HG03060 (cell line): ENCODE data around the gene AMOTL2.

Source experiments
- ATAC-seq: cut with Tn5 transposase; IDR thresholded peaks from one replicate; pipeline ENCODE4 v1.9.1; 2021; ENCODE audit warnings: low read depth, moderate number of reproducible peaks; ENCODE audit not compliant: unreplicated experiment

AMOTL2 gene

GRCh38 chr3:134374105-134374790 is at the start of gene AMOTL2:
AMOTL2 (minus strand) TSS chr3:134374447; CDS start chr3:134371433, 3,014 bp downstream.
- no peak for ATAC-seq

DNA sequence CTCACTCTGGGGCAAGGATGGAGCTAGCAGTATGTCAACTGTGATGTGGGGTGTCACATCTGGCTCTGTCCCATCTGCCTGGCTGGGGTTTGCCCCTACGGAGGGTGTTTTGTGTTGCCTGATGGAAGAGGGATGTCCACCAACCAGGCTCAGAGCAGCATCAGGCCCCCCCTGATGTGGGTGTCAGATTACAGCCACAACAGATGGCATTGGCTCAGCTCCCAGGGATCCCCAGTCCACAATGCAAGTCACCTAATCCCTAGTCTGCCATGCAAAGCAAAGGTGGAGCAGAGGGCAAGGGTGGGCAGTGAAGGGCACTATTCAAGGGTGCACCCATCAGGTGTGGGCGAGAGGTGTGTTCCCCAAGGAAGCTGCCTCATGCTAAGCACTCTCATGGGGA is 48.9 kb upstream of the AMOTL2 start:
- ATAC-seq = no peak

DNA sequence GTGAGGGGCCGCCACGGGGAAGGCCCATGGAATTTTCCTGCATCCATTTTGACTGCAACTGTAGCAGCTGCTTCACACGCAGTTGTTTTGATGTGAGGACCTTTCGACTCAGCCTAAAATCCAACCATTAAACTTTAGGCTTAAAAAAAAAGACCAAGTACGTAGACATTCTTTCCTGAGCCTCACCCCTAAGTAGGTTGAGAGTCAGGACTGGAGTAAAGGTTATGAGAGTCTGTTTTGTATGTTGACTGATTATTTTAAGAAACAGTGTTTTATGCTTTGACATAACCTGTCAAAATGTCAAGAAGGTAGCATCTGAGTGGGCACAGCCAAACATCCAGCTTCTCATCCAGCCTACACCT is 45.7 kb upstream of the AMOTL2 start:
- ATAC-seq = no peak

DNA sequence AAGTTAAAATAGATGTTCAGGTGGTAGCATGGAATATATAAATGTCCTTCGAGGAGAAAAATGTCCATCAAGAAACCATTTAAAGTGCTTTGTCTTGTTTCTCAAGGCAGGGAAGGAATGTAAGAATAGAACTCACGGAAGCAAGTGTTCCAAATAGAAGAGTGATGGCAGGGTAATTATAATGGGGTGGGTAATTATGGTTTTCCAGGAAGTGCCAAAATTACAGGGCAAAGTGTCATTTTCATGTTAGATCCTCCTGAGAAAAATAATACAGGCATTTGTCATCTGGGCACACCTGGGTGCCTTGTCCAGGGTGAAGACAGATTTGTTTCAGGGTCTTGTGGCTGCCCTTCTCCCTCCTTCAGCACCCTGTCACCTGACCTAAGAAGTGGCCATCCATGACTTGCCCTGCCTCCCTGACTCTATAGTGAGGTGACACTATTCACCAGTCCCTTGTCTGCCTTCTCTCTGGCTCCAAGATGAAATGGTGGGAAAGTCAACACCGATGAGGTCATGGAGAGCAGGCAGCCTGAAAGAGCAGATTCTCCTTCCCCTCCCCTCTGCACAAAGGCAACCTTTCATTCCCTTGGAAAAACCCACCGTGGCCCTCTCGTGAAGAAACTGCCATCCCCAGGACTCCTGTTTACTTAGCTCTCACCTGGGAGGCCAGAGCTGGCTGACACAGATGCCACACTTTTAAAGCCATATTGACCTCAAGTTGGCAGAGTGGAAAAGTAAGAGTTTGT is 45.1 kb upstream of the AMOTL2 start:
- ATAC-seq = no peak

DNA sequence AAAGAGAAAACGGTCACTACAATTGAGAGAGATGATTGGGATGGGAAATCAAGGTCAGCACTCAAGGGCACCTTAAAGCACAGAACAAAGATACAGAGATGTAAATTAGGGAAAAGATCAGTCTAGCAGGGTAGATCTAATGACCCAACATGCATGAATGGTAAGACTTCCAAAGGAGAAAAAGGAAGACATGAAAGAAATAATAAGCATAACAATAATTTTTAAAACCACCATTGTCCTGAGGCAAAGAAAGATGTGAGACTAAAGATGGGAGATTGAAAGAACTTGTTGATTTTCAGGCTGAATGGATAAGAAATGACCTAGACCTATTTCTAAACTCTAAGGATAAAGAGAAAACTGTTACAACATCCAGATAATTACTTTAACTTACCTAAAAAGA is 34.8 kb upstream of the AMOTL2 start:
- no peak for ATAC-seq

- ATAC-seq = no peak
Observed at GRCh38 chr3:134407239-134407625, 33.0 kb upstream of the AMOTL2 start.

GRCh38 chr3:134406331-134407238 is 32.3 kb upstream of the AMOTL2 start:
- ATAC-seq = no peak

DNA sequence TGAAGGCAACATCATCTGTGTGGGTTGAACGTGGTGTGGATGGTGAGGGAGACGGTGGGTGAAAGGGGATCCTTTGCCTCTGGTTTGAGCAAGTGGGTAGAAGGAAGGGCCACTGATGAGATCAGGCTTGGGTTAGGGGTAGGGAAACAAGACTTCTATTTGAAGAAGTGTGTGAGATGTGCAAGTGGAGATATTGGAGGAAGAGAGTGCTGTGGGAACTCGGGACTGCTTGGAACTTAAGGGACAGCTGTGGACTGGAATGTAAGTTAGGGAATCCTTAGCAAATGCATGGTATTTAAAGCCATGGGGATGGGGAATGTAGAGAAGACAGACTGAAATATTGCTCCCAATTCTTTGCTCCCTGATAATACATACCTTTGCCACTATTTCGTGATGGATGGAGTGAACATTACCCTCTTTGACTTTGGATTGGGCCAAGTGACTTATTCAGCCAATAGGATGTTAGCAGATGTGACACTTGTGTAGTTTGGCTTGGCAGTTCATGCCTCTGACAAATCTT is 30.2 kb upstream of the AMOTL2 start:
- no peak for ATAC-seq

DNA sequence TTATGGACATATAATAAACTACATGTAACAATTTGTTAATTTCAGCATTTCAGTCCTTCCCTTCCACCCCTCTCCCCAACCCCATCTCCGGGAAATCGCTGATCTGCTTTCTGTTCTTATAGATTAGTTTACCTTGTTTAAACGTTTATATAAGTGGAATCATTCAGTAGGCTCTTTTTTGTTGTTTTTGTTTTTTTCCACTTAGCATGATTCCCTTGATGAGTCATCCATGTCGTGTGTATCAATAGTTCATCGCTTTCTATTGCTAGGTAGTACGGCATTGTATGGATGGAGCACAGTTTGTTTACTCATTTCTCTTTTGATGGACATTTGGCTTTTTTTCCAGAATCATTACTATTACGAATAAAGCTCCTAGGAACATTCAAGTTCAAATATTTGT is 23.5 kb upstream of the AMOTL2 start:
- ATAC-seq = no peak

GRCh38 chr3:134395103-134395502 is 20.9 kb upstream of the AMOTL2 start:
- no peak for ATAC-seq

- ATAC-seq = no peak
Observed at GRCh38 chr3:134394380-134394779, 20.1 kb upstream of the AMOTL2 start.

DNA sequence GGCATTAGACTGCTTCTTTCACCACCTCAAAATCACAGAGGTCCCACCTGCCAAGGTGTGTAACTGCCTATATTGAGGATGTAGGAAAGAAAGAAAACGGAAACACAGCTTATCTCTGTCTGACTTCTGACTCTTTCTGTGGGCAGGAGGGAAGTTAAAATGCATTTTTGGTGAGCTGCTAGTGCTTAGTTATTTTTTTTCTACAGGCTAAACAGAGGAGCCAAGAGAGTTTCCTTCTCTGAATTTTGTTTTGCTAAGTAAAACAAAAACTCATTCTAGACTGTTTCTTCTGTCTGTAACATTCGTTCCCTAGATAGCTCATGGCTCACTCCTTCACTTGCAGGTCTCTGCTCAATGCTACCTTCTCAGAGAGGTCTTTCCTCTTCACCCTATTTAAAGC is 18.8 kb upstream of the AMOTL2 start:
- no peak for ATAC-seq

DNA sequence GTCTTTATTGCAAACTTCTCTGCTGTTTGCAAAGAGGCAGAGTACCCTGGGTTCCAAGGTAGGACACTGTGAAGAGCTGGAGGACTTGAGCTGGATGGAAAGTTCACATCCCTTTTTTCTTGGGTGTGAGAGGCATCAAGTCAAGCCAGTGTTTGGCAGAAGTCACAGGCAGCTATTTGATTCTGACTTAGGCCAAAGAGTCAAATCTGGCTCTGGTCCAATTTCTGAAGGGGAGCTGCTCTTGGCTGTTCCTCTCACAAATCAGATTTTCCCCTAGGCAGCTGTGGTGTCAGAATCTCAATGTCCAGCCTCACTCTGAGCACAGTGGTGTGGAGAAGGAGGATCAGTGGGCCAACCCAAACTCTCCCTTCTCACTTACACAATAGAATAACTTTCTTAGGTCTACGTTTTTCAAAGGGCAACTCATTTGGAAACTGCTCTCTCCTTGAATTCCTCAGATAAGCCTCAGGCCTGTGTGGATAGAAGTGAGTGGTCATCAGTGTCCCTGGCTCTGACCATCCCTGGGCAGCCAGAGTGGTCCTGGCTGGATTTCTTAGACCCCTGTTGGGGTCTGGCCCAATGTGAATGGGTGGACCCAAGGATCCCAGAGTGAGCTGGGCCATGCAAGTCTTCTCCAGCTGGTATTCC is 18.2 kb upstream of the AMOTL2 start:
- ATAC-seq = no peak

GRCh38 chr3:134389865-134390264 is 15.6 kb upstream of the AMOTL2 start:
- ATAC-seq = no peak

- ATAC-seq = no peak
Observed at GRCh38 chr3:134388788-134389485, 14.7 kb upstream of the AMOTL2 start.

DNA sequence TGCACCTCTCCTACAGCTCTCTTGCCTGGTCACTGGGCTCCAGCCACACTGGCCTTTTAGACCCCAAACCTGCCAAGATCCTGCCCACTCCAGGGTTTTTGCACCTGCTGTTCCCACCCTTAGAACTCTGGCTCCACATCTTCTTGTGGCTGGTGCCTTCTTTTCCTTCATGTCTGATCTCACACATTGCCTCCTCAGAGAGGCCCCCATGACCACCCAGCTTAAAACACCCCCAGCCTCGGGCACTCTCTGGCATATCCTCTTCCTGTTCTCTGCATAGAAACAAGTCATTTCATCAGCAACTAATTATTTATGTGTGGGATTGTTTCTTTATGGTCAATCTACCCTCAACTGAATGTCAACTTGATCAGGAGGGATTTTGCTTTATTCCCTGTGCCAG is 14.0 kb upstream of the AMOTL2 start:
- no peak for ATAC-seq

DNA sequence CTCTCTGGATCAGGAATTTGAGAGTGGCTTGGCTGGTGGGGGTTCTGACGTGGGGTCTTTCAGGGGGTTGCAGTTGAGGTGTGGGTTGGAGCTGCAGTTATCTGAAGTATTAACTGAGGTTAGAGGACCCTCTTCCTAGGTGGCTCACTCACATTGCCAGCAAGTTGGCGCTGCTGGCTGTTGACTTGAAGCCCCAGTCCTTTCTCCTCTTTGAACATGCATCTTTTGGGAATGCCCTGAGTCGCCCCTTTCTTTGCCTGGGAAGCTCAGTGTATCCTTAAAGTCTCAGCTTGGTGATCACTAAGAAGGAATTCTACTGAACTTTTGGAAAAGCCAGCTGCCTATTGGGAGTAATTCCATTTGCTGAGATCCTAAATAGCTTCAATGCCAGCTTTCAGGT is 13.0 kb upstream of the AMOTL2 start:
- no peak for ATAC-seq

DNA sequence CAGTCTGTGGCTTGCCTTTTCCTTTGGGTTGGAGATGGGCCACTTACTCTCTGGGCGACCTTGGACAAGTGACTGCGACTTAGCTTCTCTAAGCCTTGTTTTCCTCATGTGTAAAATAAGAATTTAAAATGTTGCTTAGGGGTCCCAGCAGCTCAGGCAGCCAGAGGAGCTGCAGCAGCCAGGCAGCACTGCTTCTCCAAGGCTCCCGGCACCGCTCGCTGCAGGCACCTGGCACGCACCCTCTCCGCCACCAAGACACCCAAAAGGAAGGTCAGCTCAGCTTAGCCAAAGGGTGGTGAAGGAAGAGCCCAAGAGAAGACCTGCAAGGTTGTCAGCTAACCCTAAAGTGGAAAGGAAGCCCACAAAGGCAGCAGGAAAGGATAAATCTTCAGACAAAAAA is 10.7 kb upstream of the AMOTL2 start:
- no peak for ATAC-seq

DNA sequence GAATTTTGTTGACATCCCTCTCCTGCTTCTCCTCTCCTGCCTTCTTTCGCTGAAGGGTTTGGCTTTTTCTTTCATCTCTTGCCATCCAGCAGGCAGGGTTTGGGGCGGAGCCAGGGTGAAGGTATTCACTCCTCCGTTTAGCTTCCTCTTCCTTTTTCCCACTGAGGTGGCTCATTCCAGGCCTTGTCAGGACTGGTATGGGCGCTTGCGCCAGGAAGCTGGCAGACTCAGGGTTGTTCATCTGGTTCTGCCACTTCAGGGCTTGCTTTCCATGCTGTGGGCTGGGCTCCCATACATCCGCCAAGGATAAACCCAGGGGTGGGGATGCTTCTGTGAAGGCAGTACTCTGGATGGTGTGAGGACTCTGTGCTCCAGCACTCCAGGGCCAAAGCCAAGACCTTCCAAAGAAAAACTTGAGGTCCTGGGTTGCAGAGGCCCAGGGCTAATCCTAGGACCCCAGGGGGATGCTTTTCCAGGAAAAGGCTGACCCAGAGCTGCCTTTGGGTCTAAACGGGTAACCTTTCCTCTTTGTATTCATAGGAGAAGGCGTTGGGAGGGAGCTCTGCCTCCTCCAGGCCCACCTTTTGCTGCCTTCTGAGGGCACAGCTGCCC is 7.7 kb upstream of the AMOTL2 start:
- no peak for ATAC-seq

GRCh38 chr3:134381076-134381475 is 6.8 kb upstream of the AMOTL2 start:
- ATAC-seq = no peak
